ENCODE measurements around the gene LRIG1.

DNA sequence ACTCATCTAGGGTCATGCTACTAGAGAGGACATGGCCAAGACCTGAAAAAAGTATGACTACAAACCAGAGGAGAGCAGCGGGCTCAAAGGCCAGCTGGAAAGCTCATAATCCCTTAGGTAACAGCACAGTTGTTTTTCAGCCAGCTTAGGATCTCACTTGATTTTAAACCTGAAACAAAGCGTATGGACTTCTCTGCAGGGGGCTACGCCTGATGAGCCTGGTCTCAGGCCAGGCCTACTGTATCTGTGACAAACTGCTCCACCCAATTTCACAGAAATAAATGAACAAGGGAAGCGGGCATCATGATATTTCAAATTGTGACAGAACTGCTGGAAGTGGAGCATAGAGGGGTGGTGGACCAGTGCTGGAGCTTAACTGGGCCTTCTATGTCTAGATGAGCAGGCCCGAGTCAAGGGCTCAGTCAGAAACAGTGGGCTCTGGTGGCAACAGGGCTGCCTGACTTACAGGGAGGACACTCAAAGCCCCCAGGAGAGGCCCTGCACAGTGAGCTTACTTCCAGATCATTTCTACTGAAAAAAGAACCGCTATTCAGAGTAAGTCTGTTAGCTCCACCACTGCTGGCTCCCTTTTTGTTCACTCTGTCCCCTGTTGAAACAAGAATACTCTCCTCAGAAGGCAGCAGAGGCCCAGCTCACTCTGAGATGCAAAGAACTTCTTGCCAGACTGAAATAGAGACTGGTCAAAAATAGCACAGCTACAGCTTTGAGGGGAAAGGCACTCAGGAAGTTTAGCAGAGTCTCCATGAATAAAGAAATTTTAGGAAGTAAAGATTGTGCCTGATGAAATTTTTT lies 47.0 kb downstream of the LRIG1 start:
- no peak for TF ChIP-seq EZH2phosphoT487 (IDR thresholded peaks at IDR 0.05; ENCODE audit: low read depth, severe bottlenecking, unreplicated experiment)
- TF ChIP-seq, protein P1, sequence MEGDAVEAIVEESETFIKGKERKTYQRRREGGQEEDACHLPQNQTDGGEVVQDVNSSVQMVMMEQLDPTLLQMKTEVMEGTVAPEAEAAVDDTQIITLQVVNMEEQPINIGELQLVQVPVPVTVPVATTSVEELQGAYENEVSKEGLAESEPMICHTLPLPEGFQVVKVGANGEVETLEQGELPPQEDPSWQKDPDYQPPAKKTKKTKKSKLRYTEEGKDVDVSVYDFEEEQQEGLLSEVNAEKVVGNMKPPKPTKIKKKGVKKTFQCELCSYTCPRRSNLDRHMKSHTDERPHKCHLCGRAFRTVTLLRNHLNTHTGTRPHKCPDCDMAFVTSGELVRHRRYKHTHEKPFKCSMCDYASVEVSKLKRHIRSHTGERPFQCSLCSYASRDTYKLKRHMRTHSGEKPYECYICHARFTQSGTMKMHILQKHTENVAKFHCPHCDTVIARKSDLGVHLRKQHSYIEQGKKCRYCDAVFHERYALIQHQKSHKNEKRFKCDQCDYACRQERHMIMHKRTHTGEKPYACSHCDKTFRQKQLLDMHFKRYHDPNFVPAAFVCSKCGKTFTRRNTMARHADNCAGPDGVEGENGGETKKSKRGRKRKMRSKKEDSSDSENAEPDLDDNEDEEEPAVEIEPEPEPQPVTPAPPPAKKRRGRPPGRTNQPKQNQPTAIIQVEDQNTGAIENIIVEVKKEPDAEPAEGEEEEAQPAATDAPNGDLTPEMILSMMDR (IDR thresholded peaks at IDR 0.05; ENCODE audit: poor library complexity): no peak
- TF ChIP-seq EZH2 (IDR thresholded peaks at IDR 0.05; ENCODE audit: borderline replicate concordance): no peak
